Loucy (cell line): ENCODE data around the gene CRYGC.

ENCODE experiments used
- H2AFZ ChIP-seq: fragments of 200-600 bp; sonication (generic); 2 replicates; pipeline ENCODE4 v1.6.0; 2016; ENCODE audit warnings: antibody characterized with exemption, mild to moderate bottlenecking, low read length, moderate library complexity
- H3F3A ChIP-seq: fragments of 200-600 bp; 2 replicates; pipeline ENCODE4 v1.6.0; 2016; ENCODE audit warnings: antibody characterized with exemption, low read depth, mild to moderate bottlenecking
- H3K27me3 ChIP-seq: fragments of 200-600 bp; sonication (generic); 2 replicates; pipeline ENCODE4 v1.6.1; 2014; ENCODE audit warnings: low read length, mild to moderate bottlenecking; ENCODE audit not compliant: insufficient read depth, poor library complexity, severe bottlenecking
- H3K36me3 ChIP-seq: fragments of 200-600 bp; sonication (generic); 2 replicates; pipeline ENCODE4 v1.6.1; 2016; ENCODE audit warnings: low read length; ENCODE audit not compliant: insufficient read depth
- H3K4me1 ChIP-seq: fragments of 200-600 bp; sonication (generic); 2 replicates; pipeline ENCODE4 v1.5.1; 2014; ENCODE audit warnings: low read length, mild to moderate bottlenecking; ENCODE audit not compliant: insufficient read depth, poor library complexity, severe bottlenecking
- H3K4me2 ChIP-seq: fragments of 200-600 bp; sonication (generic); 2 replicates; pipeline ENCODE4 v1.6.0; 2014; ENCODE audit warnings: antibody characterized with exemption, low read length, low read depth, mild to moderate bottlenecking; ENCODE audit not compliant: poor library complexity, severe bottlenecking
- H3K4me3 ChIP-seq: fragments of 200-600 bp; sonication (generic); 2 replicates; pipeline ENCODE4 v1.5.1; 2014; ENCODE audit warnings: low read length, mild to moderate bottlenecking, mixed read lengths; ENCODE audit not compliant: poor library complexity, severe bottlenecking
- H3K79me2 ChIP-seq: fragments of 200-600 bp; sonication (generic); 2 replicates; pipeline ENCODE4 v1.6.1; 2014; ENCODE audit warnings: low read length; ENCODE audit not compliant: insufficient read depth
- H3K9ac ChIP-seq: fragments of 200-600 bp; sonication (generic); 2 replicates; pipeline ENCODE4 v1.6.0; 2014; ENCODE audit warnings: mild to moderate bottlenecking, low read depth, low read length, moderate library complexity; ENCODE audit not compliant: poor library complexity, severe bottlenecking
- H3K9me2 ChIP-seq: fragments of 200-600 bp; sonication (generic); replicated peaks from 2 replicates; pipeline ENCODE4 v1.6.1; 2016; ENCODE audit warnings: low read depth, low read length, mixed read lengths
- H3K9me3 ChIP-seq: fragments of 200-600 bp; sonication (generic); 2 replicates; pipeline ENCODE4 v1.6.1; 2014; ENCODE audit warnings: mild to moderate bottlenecking, antibody characterized with exemption, low read length, low read depth; ENCODE audit not compliant: insufficient read depth
- H4K20me1 ChIP-seq: fragments of 200-600 bp; sonication (generic); 2 replicates; pipeline ENCODE4 v1.6.0; 2014; ENCODE audit warnings: antibody characterized with exemption, low read length, mild to moderate bottlenecking; ENCODE audit not compliant: insufficient read depth, poor library complexity, severe bottlenecking
- CTCF ChIP-seq: fragments of 200-600 bp; sonication (generic); conservative IDR thresholded peaks from 2 replicates; pipeline ENCODE4 v1.5.1; 2014; ENCODE audit warnings: mild to moderate bottlenecking, antibody characterized with exemption, low read length
- EZH2phosphoT487 ChIP-seq: fragments of 200-600 bp; IDR thresholded peaks from 2 replicates; pipeline ENCODE4 v1.6.1; 2018; ENCODE audit warnings: antibody characterized with exemption, mild to moderate bottlenecking, moderate library complexity, borderline replicate concordance

The CRYGC gene, protein sequence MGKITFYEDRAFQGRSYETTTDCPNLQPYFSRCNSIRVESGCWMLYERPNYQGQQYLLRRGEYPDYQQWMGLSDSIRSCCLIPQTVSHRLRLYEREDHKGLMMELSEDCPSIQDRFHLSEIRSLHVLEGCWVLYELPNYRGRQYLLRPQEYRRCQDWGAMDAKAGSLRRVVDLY

DNA sequence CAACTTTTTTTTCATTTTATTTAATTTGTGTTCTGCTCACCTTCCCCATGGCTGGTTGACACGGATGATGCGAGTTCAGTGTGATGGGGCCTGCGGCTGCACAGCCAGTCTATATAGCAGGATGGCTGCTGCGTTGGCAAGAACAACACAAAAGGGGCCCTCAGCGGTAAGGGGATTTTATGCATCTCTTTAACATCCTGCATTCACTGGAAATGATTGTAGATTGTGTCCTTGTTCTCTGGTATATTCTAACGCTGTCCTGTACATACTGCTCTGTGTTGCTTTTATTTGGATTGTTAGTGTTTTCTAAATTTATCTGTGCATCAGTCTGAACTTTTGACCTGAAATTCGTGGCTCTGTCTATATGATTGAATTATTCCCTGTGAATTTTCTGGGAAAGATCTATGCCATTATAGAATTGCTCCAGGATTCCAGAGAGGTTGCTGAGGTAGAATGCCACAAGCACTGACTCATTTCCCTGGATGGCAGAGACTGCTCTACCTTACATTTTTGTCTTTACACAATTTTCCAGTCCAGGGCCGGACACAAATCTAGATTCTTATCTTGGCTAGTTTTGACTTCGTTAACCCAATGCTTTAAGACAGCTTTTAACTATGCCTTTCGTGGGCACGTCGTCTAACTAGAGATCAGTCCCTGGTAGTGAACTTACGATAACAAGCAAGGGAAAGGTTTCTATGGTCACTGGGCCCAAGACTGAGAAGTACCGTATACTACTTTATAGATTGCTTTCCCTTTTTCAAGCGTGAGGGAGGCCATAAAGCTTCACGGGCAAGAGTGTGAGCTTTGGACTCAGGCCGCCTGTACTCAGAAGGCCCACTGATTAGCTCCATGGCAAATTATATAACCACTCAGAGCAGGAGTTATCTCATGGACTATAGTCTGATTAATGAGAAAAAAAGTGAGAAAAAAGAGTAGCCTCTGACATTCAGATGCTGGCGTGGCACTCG, at the start of gene CRYGC:
Gene CRYGC (minus strand): TSS at position 85 of the 968 bp plus-strand sequence. CDS start 36 bp downstream, at position 49.
- Histone ChIP-seq H3K36me3 (no peaks in the 10 kb centered on the region), H3K9me3 (no peaks in the 10 kb centered on the region), H3K79me2 (no peaks in the 10 kb centered on the region)

GRCh38 chr2:208179028-208179609, 49.5 kb upstream of the CRYGC start:
- Histone ChIP-seq H4K20me1 (no peaks in the 10 kb centered on the region), H3K4me2 (no peak overlapping the region)

More for the DNA sequence above, at the start of gene CRYGC:
- no peaks in the 10 kb centered on the region for H3K9me2 ChIP-seq
- no peaks in the 10 kb centered on the region for H3F3A ChIP-seq
- H2AFZ ChIP-seq: no peak within 1 kb of the TSS
- no peak within 1 kb of the TSS for H3K4me3 ChIP-seq
- no peak within 1 kb of the TSS for H3K9ac ChIP-seq
- TF ChIP-seq EZH2phosphoT487 (no peak), CTCF (no peak)
- H3K4me2 ChIP-seq: no peak within 1 kb of the TSS
- H3K27me3 ChIP-seq: no peaks in the 10 kb centered on the region
- peaks cover 18% of the 10 kb centered on the region for H3K4me1 ChIP-seq
- no peaks in the 10 kb centered on the region for H4K20me1 ChIP-seq

GRCh38 chr2:208175840-208176153, 46.2 kb upstream of the CRYGC start:
- Histone ChIP-seq H3K36me3 (no peaks in the 10 kb centered on the region), H3K9me2 (no peaks in the 10 kb centered on the region), H3K79me2 (no peaks in the 10 kb centered on the region), H3K4me2 (peak overlapping the region; percentile 10), H2AFZ (peak overlapping the region; percentile 84), H3K9me3 (no peaks in the 10 kb centered on the region), H3K4me1 (peaks cover 3% of the 10 kb centered on the region), H3F3A (no peaks in the 10 kb centered on the region), H4K20me1 (no peaks in the 10 kb centered on the region), H3K4me3 (no peak overlapping the region), H3K9ac (no peak overlapping the region), H3K27me3 (no peaks in the 10 kb centered on the region)
- TF ChIP-seq CTCF (no peak), EZH2phosphoT487 (no peak)

More at GRCh38 chr2:208179028-208179609, 49.5 kb upstream of the CRYGC start:
- no peaks in the 10 kb centered on the region for H3K36me3 ChIP-seq
- H3K27me3 ChIP-seq: no peaks in the 10 kb centered on the region
- H3K9me3 ChIP-seq: no peaks in the 10 kb centered on the region
- no peak overlapping the region for H2AFZ ChIP-seq
- H3F3A ChIP-seq: no peaks in the 10 kb centered on the region
- H3K9ac ChIP-seq: no peak overlapping the region
- TF ChIP-seq CTCF (no peak), EZH2phosphoT487 (no peak)
- peaks cover 3% of the 10 kb centered on the region for H3K4me1 ChIP-seq
- H3K4me3 ChIP-seq: no peak overlapping the region
- no peaks in the 10 kb centered on the region for H3K9me2 ChIP-seq
- no peaks in the 10 kb centered on the region for H3K79me2 ChIP-seq
